ENCODE measurements around the gene WDR62. TPM values are rescaled to one million over a fixed set of nuclear protein-coding genes. Genes with fewer than 3 reads are reported as not detected.

WDR62 gene
- total RNA-seq, 1 experiment from 2014 or later = 30.0 TPM

DNA sequence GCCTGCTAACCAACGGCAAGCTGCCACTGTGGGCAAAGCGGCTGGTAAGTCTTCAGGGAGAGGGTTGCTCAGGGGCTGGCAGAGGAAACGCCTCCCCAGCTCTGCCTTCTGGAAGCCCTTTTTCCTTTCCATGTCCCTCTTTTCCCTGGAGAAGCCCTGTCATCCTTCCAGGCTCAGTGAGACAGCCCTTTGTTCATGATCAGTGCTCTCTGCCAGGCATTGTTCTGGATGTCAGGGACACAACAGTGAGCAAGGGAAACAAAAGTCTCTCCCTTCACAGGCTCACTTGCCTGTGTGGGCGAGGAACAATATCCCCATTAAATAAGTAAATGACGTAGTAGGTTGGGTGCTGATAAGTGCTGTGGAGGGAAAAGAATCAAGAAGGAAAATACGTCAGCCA lies 42.3 kb downstream of the WDR62 start:
- no peak for TF ChIP-seq CTCF (conservative IDR thresholded peaks at IDR 0.05)
- H3K4me1 Mint-ChIP-seq = no peaks in the 10 kb centered on the region
- Histone ChIP-seq H2BK12ac (ENCODE audit: insufficient read length, low read depth, low read length) (no peak overlapping the region), H3K23ac (ENCODE audit: insufficient read length, low read depth, low read length) (no peak overlapping the region), H3K9ac (ENCODE audit: extremely low read depth, insufficient read length, low read length) (no peak overlapping the region), H4K8ac (replicated peaks; ENCODE audit: insufficient read length, low read depth, low read length) (no peak overlapping the region), H3K56ac (ENCODE audit: insufficient read length, low read depth, low read length) (no peak overlapping the region), H3K79me2 (ENCODE audit: insufficient read depth, low read length) (no peaks in the 10 kb centered on the region), H3K79me1 (ENCODE audit: insufficient read depth, low read depth, low read length, poor library complexity, severe bottlenecking) (no peaks in the 10 kb centered on the region), H2AK5ac (ENCODE audit: insufficient read length, low read length) (no peak overlapping the region), H3T11ph (ENCODE audit: low read length) (no peak overlapping the region), H2AFZ (ENCODE audit: low read length) (no peak overlapping the region), H4K91ac (ENCODE audit: insufficient read length, low read depth, low read length) (no peak overlapping the region), H3K27me3 (ENCODE audit: insufficient read depth, low read length) (no peaks in the 10 kb centered on the region), H2BK120ac (ENCODE audit: low read depth, low read length, poor library complexity, severe bottlenecking) (no peak overlapping the region), H3K27ac (ENCODE audit: insufficient read length, low read depth, low read length) (no peak overlapping the region), H4K5ac (ENCODE audit: insufficient read length, low read depth, low read length) (no peak overlapping the region), H2BK5ac (ENCODE audit: insufficient read length, low read length) (no peak overlapping the region), H3K23me2 (ENCODE audit: insufficient read length, low read depth, low read length, poor library complexity, severe bottlenecking) (no peaks in the 10 kb centered on the region), H3K9me3 (ENCODE audit: control insufficient read depth, low read depth, low read length) (no peaks in the 10 kb centered on the region), H2BK20ac (ENCODE audit: low read depth, low read length, poor library complexity, severe bottlenecking) (no peak overlapping the region), H4K20me1 (ENCODE audit: control insufficient read depth, insufficient read depth, insufficient read length) (no peaks in the 10 kb centered on the region), H2BK15ac (ENCODE audit: low read depth, low read length) (no peak overlapping the region), H3K18ac (ENCODE audit: insufficient read length, low read depth, low read length) (no peak overlapping the region), H3K4ac (ENCODE audit: low read depth, low read length) (no peak overlapping the region), H3K4me1 (ENCODE audit: insufficient read depth, low read length) (no peaks in the 10 kb centered on the region), H3K14ac (ENCODE audit: insufficient read depth, low read length) (no peak overlapping the region), H3K4me2 (ENCODE audit: insufficient read depth, insufficient read length, low read length) (no peak overlapping the region)
- peaks cover 34 to 74% (median 56%) of the 10 kb centered on the region in 3 experiments for H3K36me3 Mint-ChIP-seq (ENCODE audit: insufficient read depth in 1 of 3, low read depth in 3 of 3)
- WGBS (ENCODE audit: extremely low coverage, insufficient read length, low lambda C conversion rate) = no CpG with 5 or more reads among the region's 6 CpGs
- no peak for DNase-seq
- H3K27me3 Mint-ChIP-seq (ENCODE audit: low read depth) = no peaks in the 10 kb centered on the region
- peak overlapping the region in 2 of 3 experiments; percentile 24 to 86; a peak in 1 of 7 replicates for H3K27ac Mint-ChIP-seq
- no peaks in the 10 kb centered on the region for H3K9me3 Mint-ChIP-seq
- H3K4me3 Mint-ChIP-seq = no peak overlapping the region

All from H9 (cell line).